Measurements from ENCODE around the gene NAV3.

GRCh38 chr12:77878901-77879300 is 48.2 kb downstream of the NAV3 start:
- TF ChIP-seq CTCF (IDR thresholded peaks at IDR 0.05) (no peak), EZH2phosphoT487 (IDR thresholded peaks at IDR 0.05) (no peak)

Measured in neural progenitor cell (in vitro differentiated cells).